IMR-90 (cell line): Measurements from ENCODE around the gene TSPAN14. TPM values are rescaled to one million over a fixed set of nuclear protein-coding genes. Genes with fewer than 3 reads are reported as not detected.

Experiments used
- ATAC-seq: fragments of 200-7000 bp; cut with Tn5 transposase; 2 replicates; pipeline ENCODE4 v1.9.1; 2020; ENCODE audit warnings: low read depth, mild to moderate bottlenecking, moderate library complexity
- BruUV-seq: library from RNA; stranded (reverse); fragments of 400-500 nt; replicated peaks from 2 replicates; lab custom pipeline; 2021; lab: Mats Ljungman, UMichigan
- CTCF ChIA-PET: fragments of 300-600 bp; formaldehyde crosslinking; extraction: SDS; loops from one replicate; lab custom pipeline; 2021; ENCODE audit warnings: antibody characterized with exemption; lab: Yijun Ruan, JAX
- POLR2A ChIA-PET: fragments of 300-600 bp; sonication (Branson Sonifier 250); formaldehyde crosslinking; loops from one replicate; lab custom pipeline; 2022; ENCODE audit warnings: antibody characterized with exemption; ENCODE audit not compliant: unreplicated experiment; lab: Charles Lee
- DNase-seq: peaks from one replicate; pipeline ENCODE4 v3.0.0; 2013
- H2AFZ ChIP-seq: replicated peaks from 2 replicates; pipeline ENCODE3; 2013; ENCODE audit warnings: low read length, mild to moderate bottlenecking; ENCODE audit not compliant: poor library complexity
- H2AK5ac ChIP-seq: 2 replicates; pipeline ENCODE4 v1.6.1; 2013; ENCODE audit warnings: low read depth, low read length, inconsistent platforms
- H2AK9ac ChIP-seq: replicated peaks from 2 replicates; pipeline ENCODE3; 2013; ENCODE audit warnings: mild to moderate bottlenecking, low read depth, low read length, moderate library complexity; ENCODE audit not compliant: poor library complexity
- H2BK120ac ChIP-seq: 2 replicates; pipeline ENCODE4 v1.6.1; 2013; ENCODE audit warnings: low read depth, low read length, inconsistent platforms
- H2BK15ac ChIP-seq: 3 replicates; pipeline ENCODE4 v1.6.1; 2013; ENCODE audit warnings: low read depth, low read length, inconsistent platforms
- H2BK20ac ChIP-seq: 2 replicates; pipeline ENCODE4 v1.6.1; 2013; ENCODE audit warnings: low read depth, mild to moderate bottlenecking, inconsistent platforms, low read length, moderate library complexity
- H2BK5ac ChIP-seq: 2 replicates; pipeline ENCODE4 v1.6.1; 2013; ENCODE audit warnings: mild to moderate bottlenecking, low read depth, low read length, inconsistent platforms; ENCODE audit not compliant: poor library complexity, severe bottlenecking
- H3K14ac ChIP-seq: replicated peaks from 2 replicates; pipeline ENCODE4 v1.6.1; 2013; ENCODE audit warnings: low read depth, low read length, inconsistent platforms
- H3K18ac ChIP-seq: 2 replicates; pipeline ENCODE4 v1.6.1; 2013; ENCODE audit warnings: low read depth, low read length, control low read depth
- H3K23ac ChIP-seq: 2 replicates; pipeline ENCODE4 v1.6.1; 2013; ENCODE audit warnings: low read depth, low read length, inconsistent platforms
- H3K27ac ChIP-seq: 2 replicates; pipeline ENCODE4 v1.5.1; 2013; ENCODE audit warnings: mild to moderate bottlenecking, control low read depth, low read length; ENCODE audit not compliant: insufficient read depth
- H3K27me3 ChIP-seq: 2 replicates; pipeline ENCODE4 v1.6.1; 2013; ENCODE audit warnings: low read length; ENCODE audit not compliant: control insufficient read depth, insufficient read depth
- H3K36me3 ChIP-seq: 2 replicates; pipeline ENCODE4 v1.6.1; 2013; ENCODE audit warnings: low read length, mixed read lengths; ENCODE audit not compliant: control insufficient read depth, insufficient read depth
- H3K4ac ChIP-seq: 2 replicates; pipeline ENCODE4 v1.6.1; 2013; ENCODE audit warnings: low read depth, low read length, inconsistent platforms
- H3K4me1 ChIP-seq: 2 replicates; pipeline ENCODE4 v1.6.1; 2013; ENCODE audit warnings: low read length, mixed read lengths; ENCODE audit not compliant: control insufficient read depth, insufficient read depth
- H3K4me2 ChIP-seq: 2 replicates; pipeline ENCODE4 v1.6.1; 2013; ENCODE audit warnings: low read depth, mild to moderate bottlenecking, control low read depth, low read length, moderate library complexity
- H3K4me3 ChIP-seq: 2 replicates; pipeline ENCODE4 v1.5.1; 2013; ENCODE audit warnings: low read depth, mild to moderate bottlenecking, control low read depth, low read length, moderate library complexity; ENCODE audit not compliant: insufficient read depth
- H3K56ac ChIP-seq: 2 replicates; pipeline ENCODE4 v1.6.1; 2013; ENCODE audit warnings: low read length, inconsistent platforms; ENCODE audit not compliant: insufficient read depth; ENCODE audit errors: extremely low read depth
- H3K79me1 ChIP-seq, 2 experiments: 2 replicates each; pipeline ENCODE4 v1.6.1; 2013; ENCODE audit warnings: low read length in 2 of 2, inconsistent platforms in 1 of 2, low read depth in 1 of 2
- H3K9ac ChIP-seq: 2 replicates; pipeline ENCODE4 v1.6.1; 2013; ENCODE audit warnings: low read depth, low read length, control low read depth
- H3K9me1 ChIP-seq: 2 replicates; pipeline ENCODE4 v1.6.1; 2013; ENCODE audit warnings: low read length, inconsistent platforms; ENCODE audit not compliant: insufficient read depth
- H3K9me3 ChIP-seq: 2 replicates; pipeline ENCODE4 v1.6.1; 2013; ENCODE audit warnings: low read length; ENCODE audit not compliant: control insufficient read depth, insufficient read depth
- H4K20me1 ChIP-seq: 2 replicates; pipeline ENCODE4 v1.6.1; 2013; ENCODE audit warnings: low read length, inconsistent platforms; ENCODE audit not compliant: insufficient read depth
- H4K5ac ChIP-seq: 2 replicates; pipeline ENCODE4 v1.6.1; 2013; ENCODE audit warnings: mild to moderate bottlenecking, low read depth, low read length, control low read depth
- H4K8ac ChIP-seq, 2 experiments: 2 replicates each; pipeline ENCODE4 v1.6.1; 2013; ENCODE audit warnings: low read depth in 2 of 2, low read length in 2 of 2, control low read depth in 1 of 2, inconsistent platforms in 1 of 2
- H4K91ac ChIP-seq: 2 replicates; pipeline ENCODE4 v1.6.1; 2013; ENCODE audit warnings: low read depth, low read length, inconsistent platforms; ENCODE audit not compliant: insufficient read depth
- BHLHE40 ChIP-seq: fragments of 150-350 bp; IDR thresholded peaks from 2 replicates; pipeline ENCODE4 v1.6.1; 2016; ENCODE audit warnings: mild to moderate bottlenecking, low read depth, low read length
- CEBPB ChIP-seq: IDR thresholded peaks from 2 replicates; pipeline ENCODE4 v1.6.1; 2012; ENCODE audit warnings: low read depth, low read length, improper control_type of control experiment
- CHD1 ChIP-seq: IDR thresholded peaks from 2 replicates; pipeline ENCODE4 v1.6.1; 2012; ENCODE audit warnings: low read depth, low read length, improper control_type of control experiment
- FOS ChIP-seq: fragments of 150-350 bp; IDR thresholded peaks from 2 replicates; pipeline ENCODE4 v1.6.1; 2016; ENCODE audit warnings: low read depth, low read length
- MAZ ChIP-seq: IDR thresholded peaks from 2 replicates; pipeline ENCODE4 v1.6.1; 2012; ENCODE audit warnings: low read depth, mild to moderate bottlenecking, low read length, improper control_type of control experiment, moderate library complexity, borderline replicate concordance
- MXI1 ChIP-seq: IDR thresholded peaks from 2 replicates; pipeline ENCODE4 v1.6.1; 2012; ENCODE audit warnings: low read depth, mild to moderate bottlenecking, low read length, moderate library complexity, borderline replicate concordance
- NFE2L2 ChIP-seq: fragments of 150-350 bp; IDR thresholded peaks from 2 replicates; pipeline ENCODE4 v1.6.1; 2016; ENCODE audit warnings: low read depth, mild to moderate bottlenecking, low read length
- POLR2A ChIP-seq: IDR thresholded peaks from 2 replicates; pipeline ENCODE4 v1.6.1; 2012; ENCODE audit warnings: mild to moderate bottlenecking, low read depth, low read length
- RAD21 ChIP-seq: IDR thresholded peaks from 2 replicates; pipeline ENCODE4 v1.6.1; 2012; ENCODE audit warnings: low read length, improper control_type of control experiment
- RCOR1 ChIP-seq: IDR thresholded peaks from 2 replicates; pipeline ENCODE4 v1.6.1; 2012; ENCODE audit warnings: mild to moderate bottlenecking, low read length, improper control_type of control experiment; ENCODE audit not compliant: insufficient replicate concordance
- RFX5 ChIP-seq: IDR thresholded peaks from 2 replicates; pipeline ENCODE4 v1.8.0; 2012; ENCODE audit warnings: low read depth, mild to moderate bottlenecking, low read length, moderate library complexity
- SMC3 ChIP-seq: fragments of 150-350 bp; IDR thresholded peaks from 2 replicates; pipeline ENCODE4 v1.6.1; 2016; ENCODE audit warnings: low read depth, mild to moderate bottlenecking, antibody characterized with exemption, low read length, moderate library complexity
- WGBS, 2 experiments: methylation state at CpG; one replicate each; pipeline versions ENCODE4 v1.1.5 to v1.1.7; 2013; ENCODE audit warnings: missing lambda C conversion rate in 2 of 2; ENCODE audit not compliant: insufficient read length in 1 of 2; ENCODE audit errors: extremely low coverage in 2 of 2; 5-methylcytosine and 5-hydroxymethylcytosine counted together
- dilution Hi-C: fragments of 300-500 bp; cut with HindIII; formaldehyde crosslinking; loops from one replicate; pipeline ENCODE4 v1.14.3; 2018; ENCODE audit warnings: low sequenced_read_pairs; ENCODE audit not compliant: unreplicated experiment
- in situ Hi-C: fragments of 300-500 bp; cut with MboI; formaldehyde crosslinking; loops from 3 replicates; pipeline ENCODE4 v1.14.3; 2019; ENCODE audit warnings: low sequenced_read_pairs, inconsistent platforms, mixed read lengths
- intact Hi-C: fragments of 100-400 bp; cut with micrococcal nuclease; formaldehyde crosslinking; loops from 2 replicates; pipeline ENCODE4 v1.10.0; 2022
- polyA plus RNA-seq, 3 experiments: library from polyadenylated mRNA; depleted of rRNA; stranded (reverse); fragments of >200 nt; gene quantifications; 2 replicates each; pipeline ENCODE4 v1.2.3, GENCODE V29; 2012; ENCODE audit warnings: low replicate concordance in 1 of 3
- total RNA-seq: library from RNA; depleted of rRNA; stranded (reverse); fragments of >200 nt; gene quantifications from 2 replicates; pipeline ENCODE4 v1.2.3, GENCODE V29; 2012
- TF ChIP-seq, protein P1 (sequence below): conservative IDR thresholded peaks from 2 replicates; pipeline ENCODE4 v1.5.1; 2012; ENCODE audit warnings: mild to moderate bottlenecking, low read depth, low read length, improper control_type of control experiment
- TF ChIP-seq, protein P2 (sequence below): fragments of 150-350 bp; IDR thresholded peaks from 2 replicates; pipeline ENCODE4 v1.6.1; 2017; ENCODE audit warnings: mild to moderate bottlenecking, antibody characterized with exemption, low read length, low read depth
- TF ChIP-seq, protein P3 (sequence below): fragments of 150-350 bp; IDR thresholded peaks from 2 replicates; pipeline ENCODE4 v1.6.1; 2016; ENCODE audit warnings: low read depth, mild to moderate bottlenecking, low read length, moderate library complexity, borderline replicate concordance

TSPAN14 gene
- total and polyA plus RNA-seq, 2 of the 4 experiments (the other 2 are of a cell fraction), result 18.5 to 43.0 TPM

DNA sequence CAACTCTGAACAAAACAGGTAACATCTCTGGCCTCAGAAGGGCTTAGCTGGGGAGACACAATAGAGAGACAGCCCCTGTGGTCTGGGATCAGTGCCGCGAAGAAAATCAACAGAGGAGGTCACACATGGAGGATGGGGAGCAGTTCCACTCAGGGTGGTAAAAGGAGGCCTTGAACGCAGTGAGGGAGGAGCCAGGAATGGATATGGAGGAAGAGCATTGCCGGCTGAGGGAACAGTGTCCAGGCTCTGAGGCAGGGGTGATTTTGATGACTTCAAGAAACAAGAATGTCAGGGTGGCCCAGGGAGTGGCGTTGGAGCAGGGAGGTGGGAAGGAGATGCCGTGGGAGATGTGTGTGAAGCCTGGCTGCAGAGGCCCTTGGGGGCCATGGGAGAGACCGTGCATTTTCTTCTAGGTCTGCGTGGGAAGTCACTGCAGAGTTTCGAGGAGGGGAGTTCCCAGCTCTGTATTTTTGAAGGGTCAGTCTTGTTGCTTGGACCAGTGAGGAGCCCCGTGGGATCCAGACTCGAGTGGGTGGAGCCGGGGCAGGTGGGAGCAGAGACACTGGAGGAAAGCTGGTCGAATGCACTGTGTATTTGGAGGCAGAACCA, 47.9 kb downstream of the TSPAN14 start:
- Histone ChIP-seq H3K18ac (no peak overlapping the region), H3K14ac (0 out of 2 replicates have a peak overlapping the region, but pooled peaks have one; percentile 47), H3K27me3 (no peaks in the 10 kb centered on the region), H4K91ac (peak overlapping the region; percentile 40; the same call in 1 of the 2 replicates), H3K56ac (no peak overlapping the region), H4K20me1 (peaks cover 18% of the 10 kb centered on the region), H3K79me1 (peaks cover 34 to 87% of the 10 kb centered on the region in 2 experiments), H2AK9ac (peak overlapping the region; percentile 53), H3K9me3 (no peaks in the 10 kb centered on the region), H4K5ac (no peak overlapping the region), H2AK5ac (peak overlapping the region; percentile 67), H3K36me3 (no peaks in the 10 kb centered on the region; the same call in 1 of the 2 replicates), H3K4me3 (no peak overlapping the region), H3K27ac (no peak overlapping the region), H2BK5ac (no peak overlapping the region), H3K4me2 (no peak overlapping the region), H4K8ac (no peak overlapping the region), H2AFZ (no peak overlapping the region), H3K23ac (no peak overlapping the region), H3K9me1 (peaks cover 55% of the 10 kb centered on the region), H2BK20ac (peak overlapping the region; percentile 14; the same call in 1 of the 2 replicates), H2BK15ac (no peak overlapping the region), H2BK120ac (peak overlapping the region; percentile 36; the same call in 1 of the 2 replicates), H3K9ac (no peak overlapping the region), H3K4me1 (peaks cover 53% of the 10 kb centered on the region), H3K4ac (peak overlapping the region; percentile 62)
- ChIA-PET CTCF (no interaction called here), POLR2A (no interaction called here)
- no TSS peak for BruUV-seq
- DNase-seq, result no peak
- no peak for ATAC-seq
- WGBS, 2 experiments, result 94% methylated on average over 7 of the region's 13 CpGs; no CpG with 5 or more reads in 1 of the 2 experiments
- in situ Hi-C loops, result loop anchor here (5.0 kb wide), 1 partner anchor 45 kb away; no protein-coding TSS in a partner anchor
- intact Hi-C loops, result no loop called here
- dilution Hi-C loops, result no loop called here
- no peak for TF ChIP-seq CHD1
- no peak for TF ChIP-seq CEBPB
- no peak for TF ChIP-seq MAZ
- no peak for TF ChIP-seq SMC3
- TF ChIP-seq RFX5, result no peak
- TF ChIP-seq RCOR1, result no peak
- TF ChIP-seq, protein P1, sequence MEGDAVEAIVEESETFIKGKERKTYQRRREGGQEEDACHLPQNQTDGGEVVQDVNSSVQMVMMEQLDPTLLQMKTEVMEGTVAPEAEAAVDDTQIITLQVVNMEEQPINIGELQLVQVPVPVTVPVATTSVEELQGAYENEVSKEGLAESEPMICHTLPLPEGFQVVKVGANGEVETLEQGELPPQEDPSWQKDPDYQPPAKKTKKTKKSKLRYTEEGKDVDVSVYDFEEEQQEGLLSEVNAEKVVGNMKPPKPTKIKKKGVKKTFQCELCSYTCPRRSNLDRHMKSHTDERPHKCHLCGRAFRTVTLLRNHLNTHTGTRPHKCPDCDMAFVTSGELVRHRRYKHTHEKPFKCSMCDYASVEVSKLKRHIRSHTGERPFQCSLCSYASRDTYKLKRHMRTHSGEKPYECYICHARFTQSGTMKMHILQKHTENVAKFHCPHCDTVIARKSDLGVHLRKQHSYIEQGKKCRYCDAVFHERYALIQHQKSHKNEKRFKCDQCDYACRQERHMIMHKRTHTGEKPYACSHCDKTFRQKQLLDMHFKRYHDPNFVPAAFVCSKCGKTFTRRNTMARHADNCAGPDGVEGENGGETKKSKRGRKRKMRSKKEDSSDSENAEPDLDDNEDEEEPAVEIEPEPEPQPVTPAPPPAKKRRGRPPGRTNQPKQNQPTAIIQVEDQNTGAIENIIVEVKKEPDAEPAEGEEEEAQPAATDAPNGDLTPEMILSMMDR, result no peak
- no peak for TF ChIP-seq MXI1
- TF ChIP-seq, protein P2, sequence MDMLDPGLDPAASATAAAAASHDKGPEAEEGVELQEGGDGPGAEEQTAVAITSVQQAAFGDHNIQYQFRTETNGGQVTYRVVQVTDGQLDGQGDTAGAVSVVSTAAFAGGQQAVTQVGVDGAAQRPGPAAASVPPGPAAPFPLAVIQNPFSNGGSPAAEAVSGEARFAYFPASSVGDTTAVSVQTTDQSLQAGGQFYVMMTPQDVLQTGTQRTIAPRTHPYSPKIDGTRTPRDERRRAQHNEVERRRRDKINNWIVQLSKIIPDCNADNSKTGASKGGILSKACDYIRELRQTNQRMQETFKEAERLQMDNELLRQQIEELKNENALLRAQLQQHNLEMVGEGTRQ, result no peak
- TF ChIP-seq RAD21, result no peak
- TF ChIP-seq, protein P3, sequence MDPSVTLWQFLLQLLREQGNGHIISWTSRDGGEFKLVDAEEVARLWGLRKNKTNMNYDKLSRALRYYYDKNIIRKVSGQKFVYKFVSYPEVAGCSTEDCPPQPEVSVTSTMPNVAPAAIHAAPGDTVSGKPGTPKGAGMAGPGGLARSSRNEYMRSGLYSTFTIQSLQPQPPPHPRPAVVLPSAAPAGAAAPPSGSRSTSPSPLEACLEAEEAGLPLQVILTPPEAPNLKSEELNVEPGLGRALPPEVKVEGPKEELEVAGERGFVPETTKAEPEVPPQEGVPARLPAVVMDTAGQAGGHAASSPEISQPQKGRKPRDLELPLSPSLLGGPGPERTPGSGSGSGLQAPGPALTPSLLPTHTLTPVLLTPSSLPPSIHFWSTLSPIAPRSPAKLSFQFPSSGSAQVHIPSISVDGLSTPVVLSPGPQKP, result no peak
- TF ChIP-seq NFE2L2, result no peak
- no peak for TF ChIP-seq FOS
- no peak for TF ChIP-seq POLR2A
- TF ChIP-seq BHLHE40, result no peak
